GM18511 (cell line): Measurements from ENCODE around the gene TTC36.
A peak's percentile ranks its signal among the peaks of the same experiment; 100 is the strongest.
"Not testable (repeated sequence)": the region's sequence is repeated elsewhere in the genome, so short reads cannot be mapped to it uniquely, and the experiment has no call there.

Source experiments
- ATAC-seq: cut with Tn5 transposase; IDR thresholded peaks from one replicate; pipeline ENCODE4 v1.9.1; 2021; ENCODE audit warnings: mild to moderate bottlenecking, moderate library complexity; ENCODE audit not compliant: unreplicated experiment

Gene TTC36, protein sequence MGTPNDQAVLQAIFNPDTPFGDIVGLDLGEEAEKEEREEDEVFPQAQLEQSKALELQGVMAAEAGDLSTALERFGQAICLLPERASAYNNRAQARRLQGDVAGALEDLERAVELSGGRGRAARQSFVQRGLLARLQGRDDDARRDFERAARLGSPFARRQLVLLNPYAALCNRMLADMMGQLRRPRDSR

GRCh38 chr11:118527109-118527508 lies at the start of gene TTC36:
TSS of gene TTC36 (plus strand) at chr11:118527474. CDS start at chr11:118527495, 21 bp downstream.
- ATAC-seq, result no peak

GRCh38 chr11:118481238-118481637 lies 46.0 kb upstream of the TTC36 start:
- not testable (repeated sequence) for ATAC-seq

DNA sequence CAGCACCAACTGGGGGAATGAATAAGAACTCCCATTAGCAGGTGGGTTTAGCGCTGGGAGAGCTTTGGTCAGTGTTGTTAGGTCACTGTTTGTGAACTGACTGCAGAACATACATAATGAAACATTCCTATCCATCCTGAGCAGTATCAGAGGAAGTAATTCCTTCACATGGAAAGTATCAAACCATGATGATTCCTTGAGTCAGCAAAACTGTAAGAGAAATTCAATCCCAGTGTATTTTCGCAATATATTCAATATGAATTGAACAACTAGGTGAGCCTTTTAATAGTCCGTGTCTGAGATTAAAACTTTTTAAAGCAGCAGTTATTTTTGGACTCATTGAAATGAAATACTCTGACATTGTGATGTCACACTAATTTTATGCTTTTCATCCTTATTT lies 42.9 kb upstream of the TTC36 start:
- no peak for ATAC-seq

- ATAC-seq, result no peak
Observed at GRCh38 chr11:118485273-118485672, 42.0 kb upstream of the TTC36 start.

DNA sequence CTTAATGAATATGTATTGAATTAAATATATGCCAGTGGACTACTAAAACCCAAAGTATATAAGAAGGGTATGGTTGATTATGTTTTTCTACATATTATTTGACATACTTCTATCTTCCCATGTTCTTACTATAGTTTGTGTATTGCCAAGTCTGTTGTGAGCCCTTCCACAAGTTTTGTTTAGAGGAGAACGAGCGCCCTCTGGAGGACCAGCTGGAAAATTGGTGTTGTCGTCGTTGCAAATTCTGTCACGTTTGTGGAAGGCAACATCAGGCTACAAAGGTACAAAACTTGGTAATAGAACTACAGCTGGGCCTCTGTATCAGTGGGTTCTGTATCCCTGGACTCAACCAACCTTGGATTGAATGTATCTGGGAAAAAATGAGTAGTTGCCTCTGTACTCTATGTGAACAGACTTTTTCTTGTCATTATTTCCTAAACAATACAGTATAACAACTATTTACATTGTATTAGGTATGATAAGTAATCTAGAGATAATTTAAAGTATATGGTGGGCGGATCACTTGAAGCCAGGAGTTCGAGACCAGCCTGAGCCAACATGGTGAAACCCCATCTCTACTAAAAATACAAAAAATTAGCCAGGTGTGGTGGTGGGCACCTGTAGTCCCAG lies 38.7 kb upstream of the TTC36 start:
- ATAC-seq, result no peak

DNA sequence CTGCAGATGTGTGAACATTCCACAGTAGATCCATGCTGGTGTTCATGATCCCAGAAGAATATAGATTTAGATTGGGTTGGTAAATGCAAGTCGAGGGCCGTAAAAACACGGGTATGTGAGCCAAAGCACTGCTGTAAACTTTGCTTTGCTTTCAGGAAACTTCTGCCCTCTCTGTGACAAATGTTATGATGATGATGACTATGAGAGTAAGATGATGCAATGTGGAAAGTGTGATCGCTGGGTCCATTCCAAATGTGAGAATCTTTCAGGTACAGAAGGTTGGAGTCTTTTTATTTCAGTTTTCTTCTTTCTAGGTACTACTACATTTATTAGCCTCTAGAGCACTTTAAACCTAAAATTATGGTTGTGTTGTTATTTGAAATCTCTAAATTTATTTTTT lies 36.2 kb upstream of the TTC36 start:
- ATAC-seq, result no peak

DNA sequence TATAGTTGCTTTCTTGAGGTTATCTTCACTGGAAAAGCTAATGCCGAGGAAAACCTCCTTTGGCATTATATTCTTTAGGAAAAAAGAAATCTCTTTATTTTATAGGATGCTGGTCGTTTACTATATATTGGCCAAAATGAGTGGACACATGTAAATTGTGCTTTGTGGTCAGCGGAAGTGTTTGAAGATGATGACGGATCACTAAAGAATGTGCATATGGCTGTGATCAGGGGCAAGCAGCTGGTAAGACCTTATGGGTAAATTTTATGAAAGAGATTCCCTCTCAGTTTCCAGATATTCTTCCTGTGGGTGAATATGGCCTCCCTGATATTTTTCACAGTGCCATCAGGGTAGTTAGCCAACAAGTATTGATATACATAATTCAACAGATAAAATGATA lies 29.4 kb upstream of the TTC36 start:
- ATAC-seq, result no peak

GRCh38 chr11:118503216-118503615 lies 24.1 kb upstream of the TTC36 start:
- no peak for ATAC-seq

- no peak for ATAC-seq
Observed at GRCh38 chr11:118511601-118512000, 15.7 kb upstream of the TTC36 start.

- ATAC-seq, result no peak
Observed at GRCh38 chr11:118514103-118514502, 13.2 kb upstream of the TTC36 start.

DNA sequence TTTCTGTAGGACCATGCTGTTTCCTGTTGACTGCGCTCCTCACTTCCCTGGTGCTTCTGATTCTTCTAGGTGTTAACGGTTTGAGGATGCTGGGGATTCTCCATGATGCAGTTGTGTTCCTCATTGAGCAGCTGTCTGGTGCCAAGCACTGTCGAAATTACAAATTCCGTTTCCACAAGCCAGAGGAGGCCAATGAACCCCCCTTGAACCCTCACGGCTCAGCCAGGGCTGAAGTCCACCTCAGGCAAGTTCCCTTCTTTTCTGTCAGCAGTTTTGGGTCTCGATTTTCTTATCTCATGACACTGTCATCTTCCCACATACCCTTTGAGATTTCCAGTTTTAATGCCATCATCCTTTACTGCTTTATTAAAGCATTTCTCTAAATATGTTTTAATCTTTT lies 7.7 kb upstream of the TTC36 start:
- no peak for ATAC-seq

DNA sequence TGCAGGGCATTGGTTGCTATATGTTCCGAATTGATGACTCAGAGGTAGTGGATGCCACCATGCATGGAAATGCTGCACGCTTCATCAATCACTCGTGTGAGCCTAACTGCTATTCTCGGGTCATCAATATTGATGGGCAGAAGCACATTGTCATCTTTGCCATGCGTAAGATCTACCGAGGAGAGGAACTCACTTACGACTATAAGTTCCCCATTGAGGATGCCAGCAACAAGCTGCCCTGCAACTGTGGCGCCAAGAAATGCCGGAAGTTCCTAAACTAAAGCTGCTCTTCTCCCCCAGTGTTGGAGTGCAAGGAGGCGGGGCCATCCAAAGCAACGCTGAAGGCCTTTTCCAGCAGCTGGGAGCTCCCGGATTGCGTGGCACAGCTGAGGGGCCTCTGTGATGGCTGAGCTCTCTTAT lies 5.4 kb upstream of the TTC36 start:
- ATAC-seq, result peak; percentile 77

DNA sequence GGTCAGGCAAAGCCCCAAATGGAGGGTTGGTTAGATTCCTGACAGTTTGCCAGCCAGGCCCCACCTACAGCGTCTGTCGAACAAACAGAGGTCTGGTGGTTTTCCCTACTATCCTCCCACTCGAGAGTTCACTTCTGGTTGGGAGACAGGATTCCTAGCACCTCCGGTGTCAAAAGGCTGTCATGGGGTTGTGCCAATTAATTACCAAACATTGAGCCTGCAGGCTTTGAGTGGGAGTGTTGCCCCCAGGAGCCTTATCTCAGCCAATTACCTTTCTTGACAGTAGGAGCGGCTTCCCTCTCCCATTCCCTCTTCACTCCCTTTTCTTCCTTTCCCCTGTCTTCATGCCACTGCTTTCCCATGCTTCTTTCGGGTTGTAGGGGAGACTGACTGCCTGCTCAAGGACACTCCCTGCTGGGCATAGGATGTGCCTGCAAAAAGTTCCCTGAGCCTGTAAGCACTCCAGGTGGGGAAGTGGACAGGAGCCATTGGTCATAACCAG lies 4.7 kb upstream of the TTC36 start:
- no peak for ATAC-seq

GRCh38 chr11:118524356-118524755 lies 2.9 kb upstream of the TTC36 start:
- ATAC-seq, result no peak

DNA sequence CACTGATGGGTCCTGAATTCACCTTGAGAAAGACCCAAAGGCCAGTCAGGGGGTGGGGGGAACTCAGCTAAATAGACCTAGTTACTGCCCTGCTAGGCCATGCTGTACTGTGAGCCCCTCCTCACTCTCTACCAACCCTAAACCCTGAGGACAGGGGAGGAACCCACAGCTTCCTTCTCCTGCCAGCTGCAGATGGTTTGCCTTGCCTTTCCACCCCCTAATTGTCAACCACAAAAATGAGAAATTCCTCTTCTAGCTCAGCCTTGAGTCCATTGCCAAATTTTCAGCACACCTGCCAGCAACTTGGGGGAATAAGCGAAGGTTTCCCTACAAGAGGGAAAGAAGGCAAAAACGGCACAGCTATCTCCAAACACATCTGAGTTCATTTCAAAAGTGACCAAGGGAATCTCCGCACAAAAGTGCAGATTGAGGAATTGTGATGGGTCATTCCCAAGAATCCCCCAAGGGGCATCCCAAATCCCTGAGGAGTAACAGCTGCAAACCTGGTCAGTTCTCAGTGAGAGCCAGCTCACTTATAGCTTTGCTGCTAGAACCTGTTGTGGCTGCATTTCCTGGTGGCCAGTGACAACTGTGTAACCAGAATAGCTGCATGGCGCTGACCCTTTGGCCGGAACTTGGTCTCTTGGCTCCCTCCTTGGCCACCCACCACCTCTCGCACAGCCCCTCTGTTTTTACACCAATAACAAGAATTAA lies 2.4 kb upstream of the TTC36 start:
- ATAC-seq, result no peak

- no peak for ATAC-seq
Observed at GRCh38 chr11:118526688-118527087, 586 bp upstream of the TTC36 start.

- ATAC-seq, result no peak
Observed at GRCh38 chr11:118528511-118528910, 1.2 kb downstream of the TTC36 start.

DNA sequence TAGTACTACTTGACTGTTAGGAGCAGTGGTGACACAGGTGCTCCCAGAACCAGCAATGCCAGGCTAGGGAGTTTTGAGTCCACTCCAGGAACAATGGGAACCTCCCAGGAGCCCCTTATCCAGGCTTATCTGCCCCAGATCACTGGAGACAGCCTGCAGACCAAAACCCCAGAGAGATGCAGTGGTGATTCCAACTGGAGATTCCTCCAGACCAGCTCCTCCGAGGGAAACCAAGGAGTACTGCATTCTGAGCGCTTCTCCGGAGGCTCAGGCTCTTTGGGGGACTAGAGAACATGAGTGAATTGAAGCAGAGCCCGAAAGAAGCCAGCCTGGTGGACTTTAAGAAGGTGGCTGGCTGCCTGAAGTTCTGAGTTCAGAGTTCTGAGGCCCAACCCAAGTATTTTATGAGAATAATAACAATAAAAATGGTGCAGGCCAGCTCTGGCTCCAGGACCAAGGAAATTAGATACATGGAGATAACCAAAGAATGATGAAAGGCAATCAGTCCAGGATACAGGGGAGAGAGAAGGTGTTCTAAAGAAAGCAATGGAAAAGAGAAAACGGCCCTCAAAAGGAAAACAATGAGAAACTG lies 2.4 kb downstream of the TTC36 start:
- ATAC-seq, result no peak

DNA sequence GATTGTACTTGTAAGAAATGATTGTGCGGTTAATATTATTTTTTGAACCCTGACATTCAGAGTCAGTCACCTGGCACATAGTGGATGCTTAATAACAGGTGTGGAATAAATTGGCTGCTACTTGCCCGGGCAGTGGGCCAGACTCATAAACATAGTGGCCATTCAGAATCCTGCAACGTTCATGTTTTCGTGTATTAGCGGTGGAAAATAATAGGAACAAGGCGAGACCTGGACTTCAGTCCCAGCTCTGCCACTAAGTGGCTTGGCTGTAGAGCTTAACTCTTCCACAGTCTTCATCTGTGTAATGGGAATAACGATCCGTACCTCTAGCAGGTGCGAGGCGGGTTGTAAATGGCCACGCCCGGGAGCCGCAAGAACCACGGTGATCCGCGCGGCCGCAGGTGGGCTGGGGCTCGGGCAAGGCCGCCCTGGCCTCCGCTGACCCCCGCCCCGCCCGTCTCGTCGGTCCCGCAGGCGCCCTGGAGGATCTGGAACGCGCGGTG lies 3.0 kb downstream of the TTC36 start:
- no peak for ATAC-seq

DNA sequence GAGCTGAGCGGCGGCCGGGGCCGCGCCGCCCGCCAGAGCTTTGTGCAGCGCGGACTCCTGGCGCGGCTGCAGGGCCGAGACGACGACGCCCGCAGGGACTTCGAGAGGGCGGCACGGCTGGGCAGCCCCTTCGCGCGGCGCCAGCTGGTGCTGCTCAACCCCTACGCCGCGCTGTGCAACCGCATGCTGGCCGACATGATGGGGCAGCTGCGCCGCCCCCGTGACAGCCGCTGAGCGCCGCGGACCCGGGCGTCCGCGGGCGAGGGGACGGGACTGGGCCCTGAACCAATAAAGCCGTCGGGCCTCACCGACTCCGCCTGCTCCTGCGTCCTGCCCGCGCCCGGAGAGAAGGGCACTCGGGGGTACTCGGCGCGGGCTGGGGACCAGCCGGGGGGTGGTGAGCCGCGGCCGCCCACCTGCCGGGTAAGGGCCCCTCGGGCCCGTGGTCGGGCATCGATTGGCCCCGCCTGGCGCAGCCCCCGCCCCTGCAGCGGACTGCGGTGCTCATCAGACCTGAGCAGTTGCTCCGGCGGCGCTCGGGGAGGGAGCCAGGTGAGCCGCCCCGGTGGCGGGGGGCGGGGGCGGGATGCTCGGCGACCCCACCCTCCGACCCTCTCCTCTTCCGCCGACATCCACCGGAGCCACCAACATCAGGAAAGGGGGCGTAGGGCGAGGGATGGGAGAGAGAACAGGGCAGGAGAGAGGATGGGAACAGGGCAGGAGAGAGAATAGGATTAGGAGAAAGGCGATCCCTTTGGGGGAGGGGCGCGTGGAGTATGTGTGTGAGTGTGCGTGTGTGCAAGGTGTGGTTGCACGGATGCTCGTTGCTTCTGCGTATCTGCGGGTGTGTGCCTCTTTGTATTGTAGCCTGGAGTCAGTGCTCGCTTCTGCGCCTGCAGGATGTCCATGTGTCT lies 3.7 kb downstream of the TTC36 start, which contains the start of gene TMEM25:
Gene TMEM25 (plus strand): TSS at position 510 of the 914 bp plus-strand sequence. CDS start 610 bp downstream, outside the sequence.
- ATAC-seq, result peak; percentile 82
